Peyer's patch (tissue), 4 donors: Measurements from ENCODE around the gene MEGF6. TPM values are rescaled to one million over a fixed set of nuclear protein-coding genes. Genes with fewer than 3 reads are reported as not detected.

Source experiments
- DNase-seq, 3 donors: peaks; one replicate each; pipeline ENCODE4 v3.0.0-alpha.2; 2017 to 2019
- H3K27ac ChIP-seq, 4 donors: fragments of 200-600 bp; sonication (generic); one replicate each; pipeline ENCODE4 v1.5.1; 2016 to 2019
- H3K27me3 ChIP-seq, 2 donors: fragments of 200-600 bp; sonication (generic); one replicate each; pipeline ENCODE4 v1.5.1; 2019
- H3K36me3 ChIP-seq, 3 donors: fragments of 200-600 bp; sonication (generic); one replicate each; pipeline ENCODE4 v1.5.1; 2016 to 2019
- H3K4me1 ChIP-seq, 4 donors: fragments of 200-600 bp; sonication (generic); one replicate each; pipeline ENCODE4 v1.5.1; 2016 to 2019
- H3K4me3 ChIP-seq, 4 donors: fragments of 200-600 bp; sonication (generic); 1 replicate in 3 of 4; 2 replicates in 1 of 4; pipeline ENCODE4 v1.5.1; 2016 to 2019; ENCODE audit warnings: mild to moderate bottlenecking in 1 of 4
- H3K9me3 ChIP-seq, 4 donors: fragments of 200-600 bp; sonication (generic); one replicate each; pipeline ENCODE4 v1.5.1; 2016 to 2019; ENCODE audit warnings: mild to moderate bottlenecking in 1 of 4
- POLR2A ChIP-seq, 2 donors: fragments of 450-650 bp; IDR thresholded peaks; one replicate each; pipeline ENCODE4 v1.5.1; 2017; ENCODE audit warnings: antibody characterized with exemption in 2 of 2, mild to moderate bottlenecking in 2 of 2, moderate library complexity in 2 of 2
- total RNA-seq, 4 donors: library from RNA; depleted of rRNA; stranded (reverse); fragments of >200 nt; gene quantifications; one replicate each; pipeline ENCODE4 v1.1.0, GENCODE V29; 2016
- TF ChIP-seq, protein P1 (sequence below), 6 experiments: fragments of 450-650 bp in 4 of 6; fragments of 200-600 bp in 2 of 6; sonication (generic) in 1 of 6; IDR thresholded peaks; one replicate each; pipeline ENCODE4 v1.5.1; 2017 to 2019; ENCODE audit warnings: antibody characterized with exemption in 6 of 6, mild to moderate bottlenecking in 3 of 6, moderate library complexity in 1 of 6

The MEGF6 gene
- total RNA-seq, 4 donors from 2014 or later, result 2.5 to 61.1 (median 11.1) TPM

DNA sequence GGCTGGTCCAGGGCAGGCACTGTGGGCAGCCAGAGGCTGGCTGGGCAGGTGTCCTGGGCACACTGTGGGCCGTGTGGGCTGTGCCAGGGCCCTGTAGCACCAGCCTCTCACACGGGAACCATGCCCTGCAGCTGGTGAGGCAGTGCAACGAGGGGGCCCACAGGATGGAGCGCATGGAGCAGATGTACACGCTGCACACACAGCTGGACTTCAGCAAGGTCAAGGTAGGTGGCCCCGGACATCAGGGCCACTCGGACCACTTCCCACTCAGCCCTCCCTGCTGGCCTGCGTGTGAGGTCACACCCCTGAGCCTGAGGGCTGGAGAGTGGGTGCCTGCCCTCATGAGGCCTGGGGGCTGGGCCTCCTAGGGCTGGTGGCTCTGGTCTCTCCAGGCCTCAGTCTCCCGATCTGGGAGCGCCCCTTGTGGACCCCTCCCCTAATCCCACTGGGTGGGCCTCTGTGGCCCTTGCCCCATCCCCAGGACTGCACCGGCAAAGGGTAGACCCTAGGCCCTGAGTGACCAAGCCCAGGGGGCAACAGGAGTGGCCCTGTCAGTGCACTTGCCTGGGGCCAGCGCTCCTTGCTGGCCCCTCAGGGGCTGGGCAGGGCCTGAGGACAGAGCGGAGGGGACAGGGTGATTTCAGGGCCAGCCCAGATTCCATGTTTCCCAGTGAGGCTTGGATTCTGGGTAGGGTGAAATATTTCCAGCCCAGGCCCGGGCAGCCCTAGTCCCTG lies 135.3 kb downstream of the MEGF6 start:
- TF ChIP-seq, protein P1, sequence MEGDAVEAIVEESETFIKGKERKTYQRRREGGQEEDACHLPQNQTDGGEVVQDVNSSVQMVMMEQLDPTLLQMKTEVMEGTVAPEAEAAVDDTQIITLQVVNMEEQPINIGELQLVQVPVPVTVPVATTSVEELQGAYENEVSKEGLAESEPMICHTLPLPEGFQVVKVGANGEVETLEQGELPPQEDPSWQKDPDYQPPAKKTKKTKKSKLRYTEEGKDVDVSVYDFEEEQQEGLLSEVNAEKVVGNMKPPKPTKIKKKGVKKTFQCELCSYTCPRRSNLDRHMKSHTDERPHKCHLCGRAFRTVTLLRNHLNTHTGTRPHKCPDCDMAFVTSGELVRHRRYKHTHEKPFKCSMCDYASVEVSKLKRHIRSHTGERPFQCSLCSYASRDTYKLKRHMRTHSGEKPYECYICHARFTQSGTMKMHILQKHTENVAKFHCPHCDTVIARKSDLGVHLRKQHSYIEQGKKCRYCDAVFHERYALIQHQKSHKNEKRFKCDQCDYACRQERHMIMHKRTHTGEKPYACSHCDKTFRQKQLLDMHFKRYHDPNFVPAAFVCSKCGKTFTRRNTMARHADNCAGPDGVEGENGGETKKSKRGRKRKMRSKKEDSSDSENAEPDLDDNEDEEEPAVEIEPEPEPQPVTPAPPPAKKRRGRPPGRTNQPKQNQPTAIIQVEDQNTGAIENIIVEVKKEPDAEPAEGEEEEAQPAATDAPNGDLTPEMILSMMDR (IDR thresholded peaks at IDR 0.05), result no peak
- no peak for TF ChIP-seq POLR2A (IDR thresholded peaks at IDR 0.05)
- H3K4me3 ChIP-seq, result no peak overlapping the region
- H3K9me3 ChIP-seq, result no peaks in the 10 kb centered on the region
- no peaks in the 10 kb centered on the region for H3K27me3 ChIP-seq
- peaks cover 0 to 31% (median 0%) of the 10 kb centered on the region in 3 donors for H3K36me3 ChIP-seq
- H3K4me1 ChIP-seq, result peaks cover 0 to 29% (median 3%) of the 10 kb centered on the region in 4 donors
- DNase-seq, result no peak
- no peak overlapping the region for H3K27ac ChIP-seq

DNA sequence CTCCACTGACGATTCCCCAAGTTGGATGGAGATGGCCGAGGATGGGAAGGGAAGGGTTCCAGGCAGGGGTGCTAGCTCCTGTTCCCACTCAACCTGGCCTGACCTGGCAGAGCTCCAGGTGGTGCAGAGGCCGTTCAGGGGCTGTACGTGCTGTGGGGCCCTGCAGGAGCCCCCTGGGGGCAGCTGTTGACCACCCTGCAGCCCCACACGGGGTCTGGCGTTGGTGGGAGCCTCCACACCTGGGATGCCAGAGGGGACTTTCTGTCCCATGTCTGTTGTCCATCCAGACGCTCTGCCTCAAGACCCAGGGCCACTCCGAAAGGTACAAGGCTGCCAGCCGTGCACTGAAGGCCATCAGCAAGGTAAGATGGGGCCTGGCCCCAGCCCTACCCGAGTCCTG lies 136.9 kb downstream of the MEGF6 start:
- no peak for DNase-seq
- H3K27me3 ChIP-seq, result no peaks in the 10 kb centered on the region
- H3K4me3 ChIP-seq, result no peak overlapping the region
- TF ChIP-seq, protein P1 (IDR thresholded peaks at IDR 0.05), result no peak
- no peak for TF ChIP-seq POLR2A (IDR thresholded peaks at IDR 0.05)
- H3K4me1 ChIP-seq, result peaks cover 0 to 14% (median 0%) of the 10 kb centered on the region in 4 donors
- H3K27ac ChIP-seq, result no peak overlapping the region
- peaks cover 0 to 37% (median 0%) of the 10 kb centered on the region in 3 donors for H3K36me3 ChIP-seq
- H3K9me3 ChIP-seq, result no peaks in the 10 kb centered on the region

DNA sequence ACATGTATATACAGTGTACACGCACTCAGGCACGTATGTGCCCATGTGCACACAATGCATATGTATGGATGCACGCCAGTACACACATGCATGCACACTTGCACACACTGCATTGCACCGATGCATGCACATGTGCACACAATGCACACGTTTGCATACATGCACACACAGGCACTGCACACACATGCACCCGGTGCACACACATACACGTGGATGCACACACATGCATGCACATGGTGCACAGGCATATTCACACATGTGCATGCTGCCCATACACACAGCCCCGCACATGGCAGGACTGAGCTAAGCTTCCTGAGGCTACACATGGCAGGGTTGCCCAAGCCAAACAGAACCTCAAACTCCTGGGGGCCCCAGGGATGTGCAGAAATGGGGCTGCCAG lies 137.3 kb downstream of the MEGF6 start:
- TF ChIP-seq POLR2A (IDR thresholded peaks at IDR 0.05), result no peak
- TF ChIP-seq, protein P1 (IDR thresholded peaks at IDR 0.05), result no peak
- Histone ChIP-seq H3K27ac (no peak overlapping the region), H3K27me3 (no peaks in the 10 kb centered on the region), H3K9me3 (no peaks in the 10 kb centered on the region), H3K4me3 (no peak overlapping the region), H3K4me1 (peaks cover 0 to 11% (median 0%) of the 10 kb centered on the region in 4 donors), H3K36me3 (peaks cover 0 to 41% (median 0%) of the 10 kb centered on the region in 3 donors)
- DNase-seq, result no peak

DNA sequence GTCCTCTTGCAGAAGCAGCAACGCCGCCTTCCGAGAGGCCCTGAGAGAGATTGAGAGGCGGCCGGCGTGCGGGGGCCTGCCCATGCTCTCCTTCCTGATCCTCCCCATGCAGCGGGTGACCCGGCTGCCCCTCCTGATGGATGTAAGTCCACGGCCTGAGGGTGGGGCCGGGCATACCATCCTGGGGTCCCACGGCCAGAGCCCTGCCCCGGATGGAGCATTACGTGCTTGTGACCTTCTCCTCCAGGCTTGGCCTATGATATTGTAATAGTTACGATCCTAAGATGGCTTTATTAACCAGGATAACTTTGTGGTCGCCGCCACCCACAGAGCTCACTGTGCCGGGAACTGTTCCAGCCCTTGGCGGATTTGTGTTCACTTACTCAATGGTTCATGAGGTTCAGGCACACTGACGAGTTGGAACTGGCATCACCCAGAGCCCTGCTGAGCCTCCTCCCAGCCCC lies 137.9 kb downstream of the MEGF6 start:
- DNase-seq, result no peak
- Histone ChIP-seq H3K27ac (no peak overlapping the region), H3K36me3 (peaks cover 0 to 47% (median 0%) of the 10 kb centered on the region in 3 donors), H3K4me3 (no peak overlapping the region), H3K4me1 (peaks cover 0 to 11% (median 0%) of the 10 kb centered on the region in 4 donors), H3K27me3 (no peaks in the 10 kb centered on the region), H3K9me3 (no peaks in the 10 kb centered on the region)
- TF ChIP-seq POLR2A (IDR thresholded peaks at IDR 0.05), result no peak
- TF ChIP-seq, protein P1 (IDR thresholded peaks at IDR 0.05), result no peak

DNA sequence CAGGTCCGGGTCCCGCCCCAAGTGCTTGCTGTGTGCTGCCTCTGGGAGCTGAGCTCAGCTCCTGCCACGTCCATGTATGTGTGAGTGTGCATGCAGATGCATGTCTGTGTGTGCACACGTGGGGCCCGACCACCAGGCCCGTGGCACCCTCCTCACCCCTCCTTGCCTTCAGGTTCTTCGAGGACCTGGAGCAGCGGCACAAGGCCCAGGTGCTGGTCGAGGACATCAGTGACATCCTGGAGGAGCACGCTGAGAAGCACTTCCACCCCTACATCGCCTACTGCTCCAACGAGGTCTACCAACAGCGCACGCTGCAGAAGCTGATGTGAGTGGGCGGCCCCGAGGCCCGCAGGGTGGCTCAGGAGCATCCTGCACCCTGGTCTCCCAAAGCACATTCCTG lies 138.4 kb downstream of the MEGF6 start:
- no peak for DNase-seq

More for the DNA sequence above, 138.4 kb downstream of the MEGF6 start:
- H3K4me3 ChIP-seq, result no peak overlapping the region
- no peaks in the 10 kb centered on the region for H3K9me3 ChIP-seq
- peaks cover 0 to 50% (median 0%) of the 10 kb centered on the region in 3 donors for H3K36me3 ChIP-seq
- no peak overlapping the region for H3K27ac ChIP-seq
- H3K4me1 ChIP-seq, result peaks cover 0 to 11% (median 0%) of the 10 kb centered on the region in 4 donors
- no peaks in the 10 kb centered on the region for H3K27me3 ChIP-seq
- TF ChIP-seq, protein P1 (IDR thresholded peaks at IDR 0.05), result no peak
- no peak for TF ChIP-seq POLR2A (IDR thresholded peaks at IDR 0.05)
